PC-3 (cell line): ENCODE measurements around the gene ASPSCR1. TPM values are rescaled to one million over a fixed set of nuclear protein-coding genes. Genes with fewer than 3 reads are reported as not detected.

Experiments
- ATAC-seq: fragments of 200-7000 bp; cut with Tn5 transposase; 2 replicates; pipeline ENCODE4 v1.9.1; 2020; ENCODE audit warnings: mild to moderate bottlenecking, moderate library complexity
- BruUV-seq: library from RNA; stranded (reverse); fragments of 400-500 nt; replicated peaks from 2 replicates; lab custom pipeline; 2021; lab: Mats Ljungman, UMichigan
- CTCF ChIA-PET: fragments of 300-600 bp; sonication (Branson Sonifier 250); formaldehyde crosslinking; loops from one replicate; lab custom pipeline; 2022; ENCODE audit warnings: antibody characterized with exemption; lab: Charles Lee
- POLR2A ChIA-PET: fragments of 300-600 bp; sonication (Branson Sonifier 250); formaldehyde crosslinking; loops from one replicate; lab custom pipeline; 2022; ENCODE audit warnings: antibody characterized with exemption; ENCODE audit not compliant: unreplicated experiment; lab: Charles Lee
- DNase-seq: peaks from one replicate; pipeline ENCODE4 v3.0.0-alpha.2; 2015
- H2AFZ ChIP-seq: fragments of 300-600 bp; sonication (generic); 2 replicates; pipeline ENCODE4 v1.6.0; 2016; ENCODE audit warnings: antibody characterized with exemption, low read length
- H3F3A ChIP-seq: fragments of 300-600 bp; sonication (generic); one replicate; pipeline ENCODE4 v1.6.0; 2017; ENCODE audit warnings: antibody characterized with exemption, low read length, control low read depth, mild to moderate bottlenecking; ENCODE audit not compliant: unreplicated experiment
- H3K27ac ChIP-seq: fragments of 300-600 bp; sonication (generic); 2 replicates; pipeline ENCODE4 v1.5.1; 2016; ENCODE audit warnings: mild to moderate bottlenecking, low read length
- H3K27me3 ChIP-seq: fragments of 300-600 bp; sonication (generic); 2 replicates; pipeline ENCODE4 v1.6.1; 2016; ENCODE audit warnings: low read length, mixed read lengths
- H3K36me3 ChIP-seq: fragments of 300-600 bp; sonication (generic); 2 replicates; pipeline ENCODE4 v1.6.1; 2016; ENCODE audit warnings: low read depth, mixed run types, low read length, mixed read lengths
- H3K4me1 ChIP-seq: fragments of 300-600 bp; sonication (generic); 2 replicates; pipeline ENCODE4 v1.5.1; 2016; ENCODE audit warnings: low read length; ENCODE audit not compliant: insufficient read depth
- H3K4me2 ChIP-seq: fragments of 300-600 bp; sonication (generic); 2 replicates; pipeline ENCODE4 v1.6.0; 2016; ENCODE audit warnings: low read length
- H3K4me3 ChIP-seq: fragments of 300-600 bp; sonication (generic); 2 replicates; pipeline ENCODE4 v1.5.1; 2016; ENCODE audit warnings: mild to moderate bottlenecking, low read length, mixed read lengths
- H3K79me2 ChIP-seq: fragments of 300-600 bp; sonication (generic); 2 replicates; pipeline ENCODE4 v1.6.1; 2017; ENCODE audit warnings: low read length, mixed read lengths
- H3K9ac ChIP-seq: fragments of 300-600 bp; sonication (generic); 2 replicates; pipeline ENCODE4 v1.6.0; 2016; ENCODE audit warnings: mild to moderate bottlenecking, low read length
- H3K9me2 ChIP-seq: fragments of 300-600 bp; sonication (generic); replicated peaks from 2 replicates; pipeline ENCODE4 v1.6.1; 2016; ENCODE audit warnings: mixed run types, low read length, mixed read lengths
- H3K9me3 ChIP-seq: fragments of 300-600 bp; sonication (generic); 2 replicates; pipeline ENCODE4 v1.6.1; 2016; ENCODE audit warnings: low read length, mixed read lengths
- H4K20me1 ChIP-seq: fragments of 300-600 bp; sonication (generic); 2 replicates; pipeline ENCODE4 v1.6.1; 2016; ENCODE audit warnings: low read length, mixed read lengths
- EZH2 ChIP-seq: fragments of 300-600 bp; sonication (generic); IDR thresholded peaks from one replicate; pipeline ENCODE4 v1.6.1; 2017; ENCODE audit warnings: antibody characterized with exemption, mild to moderate bottlenecking, low read length; ENCODE audit not compliant: unreplicated experiment
- EZH2phosphoT487 ChIP-seq: fragments of 300-600 bp; sonication (generic); IDR thresholded peaks from 2 replicates; pipeline ENCODE4 v1.6.1; 2018; ENCODE audit warnings: mild to moderate bottlenecking, antibody characterized with exemption, low read length, borderline replicate concordance
- intact Hi-C: fragments of 100-400 bp; cut with micrococcal nuclease; formaldehyde crosslinking; loops from 2 replicates; pipeline ENCODE4 v1.9.0; 2023
- total RNA-seq: library from RNA; depleted of rRNA; stranded (reverse); fragments of >200 nt; gene quantifications from 2 replicates; pipeline ENCODE4 v1.2.3, GENCODE V29; 2014
- TF ChIP-seq, protein P1 (sequence below): fragments of 300-600 bp; sonication (generic); conservative IDR thresholded peaks from 2 replicates; pipeline ENCODE4 v1.5.1; 2017; ENCODE audit warnings: antibody characterized with exemption, low read depth, mild to moderate bottlenecking, low read length

The ASPSCR1 gene
- total RNA-seq, 1 experiment from 2014 or later = 31.5 TPM

DNA sequence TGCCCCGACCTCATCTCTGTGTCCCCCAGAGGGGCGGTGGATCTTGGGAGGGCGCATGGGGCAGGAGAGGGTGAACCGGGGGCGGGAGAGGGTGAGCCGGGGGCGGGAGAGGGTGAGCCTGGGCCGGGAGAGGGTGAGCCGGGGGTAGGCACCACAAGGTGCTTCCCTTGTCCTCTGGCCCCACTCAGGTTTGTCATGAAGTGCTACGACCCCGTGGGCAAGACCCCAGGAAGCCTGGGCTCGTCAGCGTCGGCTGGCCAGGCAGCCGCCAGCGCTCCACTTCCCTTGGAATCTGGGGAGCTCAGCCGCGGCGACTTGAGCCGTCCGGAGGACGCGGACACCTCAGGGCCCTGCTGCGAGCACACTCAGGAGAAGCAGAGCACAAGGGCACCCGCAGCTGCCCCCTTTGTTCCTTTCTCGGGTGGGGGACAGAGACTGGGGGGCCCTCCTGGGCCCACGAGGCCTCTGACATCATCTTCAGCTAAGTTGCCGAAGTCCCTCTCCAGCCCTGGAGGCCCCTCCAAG lies 18.9 kb downstream of the ASPSCR1 start:
- Histone ChIP-seq H3K9me3 (no peaks in the 10 kb centered on the region), H3K27ac (no peak overlapping the region), H3K9ac (no peak overlapping the region), H3K9me2 (no peaks in the 10 kb centered on the region), H3K36me3 (no peaks in the 10 kb centered on the region), H3K4me2 (no peak overlapping the region), H3K27me3 (no peaks in the 10 kb centered on the region), H3K4me3 (no peak overlapping the region), H3F3A (no peaks in the 10 kb centered on the region), H3K4me1 (peaks cover 12% of the 10 kb centered on the region), H2AFZ (no peak overlapping the region), H4K20me1 (no peaks in the 10 kb centered on the region), H3K79me2 (no peaks in the 10 kb centered on the region)
- no TSS peak for BruUV-seq
- DNase-seq (no peak), ATAC-seq (no peak)
- intact Hi-C loops = no loop called here
- TF ChIP-seq EZH2phosphoT487 = no peak
- TF ChIP-seq EZH2 = no peak
- TF ChIP-seq, protein P1, sequence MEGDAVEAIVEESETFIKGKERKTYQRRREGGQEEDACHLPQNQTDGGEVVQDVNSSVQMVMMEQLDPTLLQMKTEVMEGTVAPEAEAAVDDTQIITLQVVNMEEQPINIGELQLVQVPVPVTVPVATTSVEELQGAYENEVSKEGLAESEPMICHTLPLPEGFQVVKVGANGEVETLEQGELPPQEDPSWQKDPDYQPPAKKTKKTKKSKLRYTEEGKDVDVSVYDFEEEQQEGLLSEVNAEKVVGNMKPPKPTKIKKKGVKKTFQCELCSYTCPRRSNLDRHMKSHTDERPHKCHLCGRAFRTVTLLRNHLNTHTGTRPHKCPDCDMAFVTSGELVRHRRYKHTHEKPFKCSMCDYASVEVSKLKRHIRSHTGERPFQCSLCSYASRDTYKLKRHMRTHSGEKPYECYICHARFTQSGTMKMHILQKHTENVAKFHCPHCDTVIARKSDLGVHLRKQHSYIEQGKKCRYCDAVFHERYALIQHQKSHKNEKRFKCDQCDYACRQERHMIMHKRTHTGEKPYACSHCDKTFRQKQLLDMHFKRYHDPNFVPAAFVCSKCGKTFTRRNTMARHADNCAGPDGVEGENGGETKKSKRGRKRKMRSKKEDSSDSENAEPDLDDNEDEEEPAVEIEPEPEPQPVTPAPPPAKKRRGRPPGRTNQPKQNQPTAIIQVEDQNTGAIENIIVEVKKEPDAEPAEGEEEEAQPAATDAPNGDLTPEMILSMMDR = no peak
- ChIA-PET CTCF (no interaction called here), POLR2A (no interaction called here)

DNA sequence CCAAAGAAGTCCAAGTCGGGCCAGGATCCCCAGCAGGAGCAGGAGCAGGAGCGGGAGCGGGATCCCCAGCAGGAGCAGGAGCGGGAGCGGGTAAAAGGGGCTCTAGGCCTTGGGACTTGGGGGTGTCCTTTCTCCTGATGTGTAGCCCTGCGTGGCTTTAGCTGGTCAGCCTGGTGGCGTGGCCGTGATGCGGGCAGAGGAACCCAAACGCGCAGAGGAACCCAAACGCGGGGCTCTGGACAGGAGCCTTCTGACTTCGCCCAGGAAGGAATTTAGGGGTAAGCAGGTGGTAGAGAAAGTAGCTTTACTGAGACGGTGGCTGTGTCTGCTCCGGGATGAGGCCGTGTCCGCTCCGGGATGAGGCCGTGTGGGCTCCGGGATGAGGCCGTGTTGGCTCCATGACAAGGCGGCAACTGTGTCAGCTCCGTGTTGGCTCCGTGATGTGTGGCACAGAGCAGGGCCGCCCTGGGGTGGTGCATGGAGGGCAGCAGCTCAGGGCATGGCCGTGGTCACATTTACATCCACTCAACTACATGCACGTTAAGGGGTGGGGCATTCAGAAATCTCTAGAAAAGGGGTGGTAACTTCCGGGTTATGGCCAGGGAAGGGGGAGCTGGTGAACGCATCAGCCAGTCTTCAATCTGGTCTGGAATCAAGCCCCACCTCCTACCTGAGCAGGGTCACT lies 19.5 kb downstream of the ASPSCR1 start:
- H3K27ac ChIP-seq = no peak overlapping the region
- H3F3A ChIP-seq = no peaks in the 10 kb centered on the region
- no peaks in the 10 kb centered on the region for H3K9me2 ChIP-seq
- no peak for TF ChIP-seq EZH2phosphoT487
- TF ChIP-seq, protein P1 = no peak
- no peak for TF ChIP-seq EZH2
- no peak overlapping the region for H3K4me2 ChIP-seq
- H4K20me1 ChIP-seq = no peaks in the 10 kb centered on the region
- H3K9ac ChIP-seq = no peak overlapping the region
- DNase-seq = no peak
- no peaks in the 10 kb centered on the region for H3K79me2 ChIP-seq
- ATAC-seq = no peak
- no peaks in the 10 kb centered on the region for H3K27me3 ChIP-seq
- H3K9me3 ChIP-seq = no peaks in the 10 kb centered on the region
- POLR2A ChIA-PET = no interaction called here
- intact Hi-C loops = no loop called here
- no TSS peak for BruUV-seq
- CTCF ChIA-PET = no interaction called here
- no peaks in the 10 kb centered on the region for H3K36me3 ChIP-seq
- no peak overlapping the region for H2AFZ ChIP-seq
- H3K4me1 ChIP-seq = peaks cover 6% of the 10 kb centered on the region
- no peak overlapping the region for H3K4me3 ChIP-seq

DNA sequence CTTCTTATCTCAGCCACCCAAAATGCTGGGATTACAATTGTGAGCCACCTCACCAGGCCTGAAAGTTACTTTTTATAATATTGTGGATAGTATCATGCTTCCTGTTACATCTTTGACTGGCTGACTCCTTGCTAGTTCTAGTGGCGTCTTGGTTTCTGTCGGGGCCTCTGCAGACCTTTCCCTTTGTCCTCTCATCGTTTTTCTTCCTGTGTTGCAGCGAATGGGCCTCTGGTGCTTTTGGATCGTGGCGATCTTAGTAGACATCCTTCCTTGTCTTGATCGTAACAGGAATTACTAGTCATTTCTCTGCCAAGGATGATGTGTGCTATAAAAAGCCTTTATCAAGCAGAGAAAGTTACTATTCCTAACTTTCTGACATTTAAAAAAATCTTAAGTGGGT lies 20.8 kb downstream of the ASPSCR1 start:
- TF ChIP-seq EZH2 = no peak
- TF ChIP-seq, protein P1 = no peak
- TF ChIP-seq EZH2phosphoT487 = no peak

More for the DNA sequence above, 20.8 kb downstream of the ASPSCR1 start:
- H2AFZ ChIP-seq = no peak overlapping the region
- no peaks in the 10 kb centered on the region for H3K79me2 ChIP-seq
- H3K4me1 ChIP-seq = peaks cover 7% of the 10 kb centered on the region
- no peak overlapping the region for H3K27ac ChIP-seq
- H3F3A ChIP-seq = no peaks in the 10 kb centered on the region
- ATAC-seq (no peak), DNase-seq (no peak)
- no peak overlapping the region for H3K4me2 ChIP-seq
- H3K36me3 ChIP-seq = no peaks in the 10 kb centered on the region
- no peak overlapping the region for H3K9ac ChIP-seq
- no peak overlapping the region for H3K4me3 ChIP-seq
- H3K9me2 ChIP-seq = no peaks in the 10 kb centered on the region
- no peaks in the 10 kb centered on the region for H3K27me3 ChIP-seq
- no peaks in the 10 kb centered on the region for H4K20me1 ChIP-seq
- no peaks in the 10 kb centered on the region for H3K9me3 ChIP-seq
- no TSS peak for BruUV-seq
- intact Hi-C loops = no loop called here
- ChIA-PET CTCF (no interaction called here), POLR2A (no interaction called here)
